ENCODE data around the gene C16orf86.
A peak's percentile ranks its signal among the peaks of the same experiment; 100 is the strongest.

The C16orf86 gene

GRCh38 chr16:67667453-67667816, 821 bp downstream of the C16orf86 start:
- no peak for ATAC-seq
- no peak for TF ChIP-seq SNAI2 (CRISPR knock-in tag; IDR thresholded peaks at IDR 0.05)
- no peak for TF ChIP-seq OSR1 (CRISPR knock-in tag; IDR thresholded peaks at IDR 0.05)
- no peak for TF ChIP-seq ZNF70 (CRISPR knock-in tag; IDR thresholded peaks at IDR 0.05)
- no peak for TF ChIP-seq ZNF8 (CRISPR knock-in tag; IDR thresholded peaks at IDR 0.05)
- no peak for TF ChIP-seq PATZ1 (CRISPR knock-in tag; IDR thresholded peaks at IDR 0.05; ENCODE audit: borderline replicate concordance)
- TF ChIP-seq PPARA (CRISPR knock-in tag; IDR thresholded peaks at IDR 0.05; ENCODE audit: borderline replicate concordance): no peak
- TF ChIP-seq ZFP30 (CRISPR knock-in tag; IDR thresholded peaks at IDR 0.05): no peak
- TF ChIP-seq CSRNP3 (CRISPR knock-in tag; IDR thresholded peaks at IDR 0.05): no peak
- no peak for TF ChIP-seq ZC3H10 (CRISPR knock-in tag; IDR thresholded peaks at IDR 0.05)
- TF ChIP-seq TSHZ2 (CRISPR knock-in tag; IDR thresholded peaks at IDR 0.05): no peak
- no peak for TF ChIP-seq ZNF565 (CRISPR knock-in tag; conservative IDR thresholded peaks at IDR 0.05; ENCODE audit: low read depth)
- TF ChIP-seq CREB5 (CRISPR knock-in tag; IDR thresholded peaks at IDR 0.05; ENCODE audit: low read depth): no peak
- no peak for TF ChIP-seq GLIS3 (CRISPR knock-in tag; IDR thresholded peaks at IDR 0.05)
- no peak for TF ChIP-seq TCF4 (CRISPR knock-in tag; IDR thresholded peaks at IDR 0.05; ENCODE audit: borderline replicate concordance)
- no peak for TF ChIP-seq CSDC2 (CRISPR knock-in tag; IDR thresholded peaks at IDR 0.05)
- TF ChIP-seq POU6F1 (CRISPR knock-in tag; IDR thresholded peaks at IDR 0.05; ENCODE audit: borderline replicate concordance, low read depth): no peak
- no peak for TF ChIP-seq RARB (CRISPR knock-in tag; IDR thresholded peaks at IDR 0.05)
- no peak for TF ChIP-seq TOX (CRISPR knock-in tag; IDR thresholded peaks at IDR 0.05; ENCODE audit: borderline replicate concordance)
- no peak for TF ChIP-seq ISL1 (CRISPR knock-in tag; IDR thresholded peaks at IDR 0.05)
- no peak for TF ChIP-seq ZFP3 (CRISPR knock-in tag; IDR thresholded peaks at IDR 0.05)

- ATAC-seq: peak; percentile 90
- TF ChIP-seq ZNF565 (CRISPR knock-in tag; conservative IDR thresholded peaks at IDR 0.05; ENCODE audit: low read depth): no peak
- TF ChIP-seq CREB5 (CRISPR knock-in tag; IDR thresholded peaks at IDR 0.05; ENCODE audit: low read depth): no peak
- TF ChIP-seq CSRNP3 (CRISPR knock-in tag; IDR thresholded peaks at IDR 0.05): no peak
- TF ChIP-seq ESRRG (CRISPR knock-in tag; IDR thresholded peaks at IDR 0.05): no peak
- no peak for TF ChIP-seq POU6F1 (CRISPR knock-in tag; IDR thresholded peaks at IDR 0.05; ENCODE audit: borderline replicate concordance, low read depth)
- TF ChIP-seq PPARA (CRISPR knock-in tag; IDR thresholded peaks at IDR 0.05; ENCODE audit: borderline replicate concordance): no peak
- TF ChIP-seq TOX (CRISPR knock-in tag; IDR thresholded peaks at IDR 0.05; ENCODE audit: borderline replicate concordance): no peak
- no peak for TF ChIP-seq OSR1 (CRISPR knock-in tag; IDR thresholded peaks at IDR 0.05)
- TF ChIP-seq CSDC2 (CRISPR knock-in tag; IDR thresholded peaks at IDR 0.05): no peak
- no peak for TF ChIP-seq BACH2 (CRISPR knock-in tag; IDR thresholded peaks at IDR 0.05; ENCODE audit: borderline replicate concordance)
- no peak for TF ChIP-seq ARNTL (CRISPR knock-in tag; IDR thresholded peaks at IDR 0.05; ENCODE audit: borderline replicate concordance, low read depth)
- no peak for TF ChIP-seq PATZ1 (CRISPR knock-in tag; IDR thresholded peaks at IDR 0.05; ENCODE audit: borderline replicate concordance)
- no peak for TF ChIP-seq SNAI2 (CRISPR knock-in tag; IDR thresholded peaks at IDR 0.05)
- TF ChIP-seq ISL1 (CRISPR knock-in tag; IDR thresholded peaks at IDR 0.05): no peak
These were observed 1.3 kb downstream of the C16orf86 start for GRCh38 chr16:67667817-67668494.

Measured in SK-N-SH treated with all-trans-retinoic acid at 6 μM for 48 hours (cell line).